NCI-H2081 treated with DMSO at 0.1 percent for 48 hours (cell line): ENCODE results near the gene KIF1B.
A peak's percentile ranks its signal among the peaks of the same experiment; 100 is the strongest.

Experiments
- DNase-seq: peaks from one replicate; lab custom pipeline; 2025; lab: John Stamatoyannopoulos, UW

KIF1B gene, protein sequence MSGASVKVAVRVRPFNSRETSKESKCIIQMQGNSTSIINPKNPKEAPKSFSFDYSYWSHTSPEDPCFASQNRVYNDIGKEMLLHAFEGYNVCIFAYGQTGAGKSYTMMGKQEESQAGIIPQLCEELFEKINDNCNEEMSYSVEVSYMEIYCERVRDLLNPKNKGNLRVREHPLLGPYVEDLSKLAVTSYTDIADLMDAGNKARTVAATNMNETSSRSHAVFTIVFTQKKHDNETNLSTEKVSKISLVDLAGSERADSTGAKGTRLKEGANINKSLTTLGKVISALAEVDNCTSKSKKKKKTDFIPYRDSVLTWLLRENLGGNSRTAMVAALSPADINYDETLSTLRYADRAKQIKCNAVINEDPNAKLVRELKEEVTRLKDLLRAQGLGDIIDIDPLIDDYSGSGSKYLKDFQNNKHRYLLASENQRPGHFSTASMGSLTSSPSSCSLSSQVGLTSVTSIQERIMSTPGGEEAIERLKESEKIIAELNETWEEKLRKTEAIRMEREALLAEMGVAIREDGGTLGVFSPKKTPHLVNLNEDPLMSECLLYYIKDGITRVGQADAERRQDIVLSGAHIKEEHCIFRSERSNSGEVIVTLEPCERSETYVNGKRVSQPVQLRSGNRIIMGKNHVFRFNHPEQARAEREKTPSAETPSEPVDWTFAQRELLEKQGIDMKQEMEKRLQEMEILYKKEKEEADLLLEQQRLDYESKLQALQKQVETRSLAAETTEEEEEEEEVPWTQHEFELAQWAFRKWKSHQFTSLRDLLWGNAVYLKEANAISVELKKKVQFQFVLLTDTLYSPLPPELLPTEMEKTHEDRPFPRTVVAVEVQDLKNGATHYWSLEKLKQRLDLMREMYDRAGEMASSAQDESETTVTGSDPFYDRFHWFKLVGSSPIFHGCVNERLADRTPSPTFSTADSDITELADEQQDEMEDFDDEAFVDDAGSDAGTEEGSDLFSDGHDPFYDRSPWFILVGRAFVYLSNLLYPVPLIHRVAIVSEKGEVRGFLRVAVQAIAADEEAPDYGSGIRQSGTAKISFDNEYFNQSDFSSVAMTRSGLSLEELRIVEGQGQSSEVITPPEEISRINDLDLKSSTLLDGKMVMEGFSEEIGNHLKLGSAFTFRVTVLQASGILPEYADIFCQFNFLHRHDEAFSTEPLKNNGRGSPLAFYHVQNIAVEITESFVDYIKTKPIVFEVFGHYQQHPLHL (N-terminal part only)

DNA sequence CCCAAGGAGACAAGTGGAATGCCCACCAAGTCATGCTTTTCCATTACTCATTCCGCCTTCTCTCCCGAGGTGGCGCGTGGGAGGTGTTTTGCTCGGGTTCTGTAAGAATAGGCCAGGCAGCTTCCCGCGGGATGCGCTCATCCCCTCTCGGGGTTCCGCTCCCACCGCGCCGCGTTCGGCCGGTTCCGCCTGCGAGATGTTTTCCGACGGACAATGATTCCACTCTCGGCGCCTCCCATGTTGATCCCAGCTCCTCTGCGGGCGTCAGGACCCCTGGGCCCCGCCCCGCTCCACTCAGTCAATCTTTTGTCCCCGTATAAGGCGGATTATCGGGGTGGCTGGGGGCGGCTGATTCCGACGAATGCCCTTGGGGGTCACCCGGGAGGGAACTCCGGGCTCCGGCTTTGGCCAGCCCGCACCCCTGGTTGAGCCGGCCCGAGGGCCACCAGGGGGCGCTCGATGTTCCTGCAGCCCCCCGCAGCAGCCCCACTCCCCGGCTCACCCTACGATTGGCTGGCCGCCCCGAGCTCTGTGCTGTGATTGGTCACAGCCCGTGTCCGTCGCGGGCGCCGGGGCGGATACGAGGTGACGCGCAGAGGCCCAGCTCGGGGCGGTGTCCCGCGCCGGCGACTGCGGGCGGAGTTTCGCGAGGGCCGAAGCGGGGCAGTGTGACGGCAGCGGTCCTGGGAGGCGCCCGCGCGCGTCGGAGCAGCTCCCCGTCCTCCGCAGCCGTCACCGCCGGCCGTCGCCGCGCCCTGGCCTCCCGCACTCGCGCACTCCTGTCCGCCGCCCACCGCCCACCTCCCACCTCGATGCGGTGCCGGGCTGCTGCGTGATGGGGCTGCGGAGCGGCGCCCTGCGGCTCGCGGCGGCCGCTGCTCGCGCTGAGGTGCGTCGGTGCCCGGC is at the start of gene KIF1B:
TSS of gene KIF1B (plus strand) at position 666 of the 906 bp plus-strand sequence. CDS start 21,759 bp downstream, outside the sequence.
- DNase-seq = peak; percentile 66

DNA sequence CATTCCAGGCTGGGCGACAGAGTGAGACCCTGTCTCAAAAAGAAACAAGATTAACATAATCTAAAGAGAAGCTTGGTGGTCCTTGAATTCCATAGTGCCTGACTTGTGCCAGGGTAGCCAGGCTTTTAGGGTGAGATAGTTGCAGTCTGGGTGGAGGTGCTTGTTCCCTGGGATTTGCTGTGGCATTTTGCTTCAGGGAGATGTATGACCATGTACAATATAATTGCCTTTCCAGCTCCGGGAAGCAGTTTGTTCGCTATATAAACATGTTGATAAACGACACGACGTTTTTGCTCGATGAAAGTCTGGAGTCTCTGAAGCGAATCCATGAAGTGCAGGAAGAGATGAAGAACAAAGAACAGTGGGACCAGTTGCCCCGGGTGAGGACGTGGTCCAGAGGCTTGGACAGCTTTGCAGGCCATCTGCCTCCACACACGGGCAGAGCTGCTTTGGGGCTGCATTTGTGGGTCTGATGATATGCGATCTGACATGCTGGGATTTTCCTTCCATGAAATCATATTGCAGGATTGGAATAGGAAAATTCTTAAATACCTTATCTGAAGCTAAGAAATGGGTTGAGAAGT is 49.4 kb upstream of the KIF1B start:
- no peak for DNase-seq

DNA sequence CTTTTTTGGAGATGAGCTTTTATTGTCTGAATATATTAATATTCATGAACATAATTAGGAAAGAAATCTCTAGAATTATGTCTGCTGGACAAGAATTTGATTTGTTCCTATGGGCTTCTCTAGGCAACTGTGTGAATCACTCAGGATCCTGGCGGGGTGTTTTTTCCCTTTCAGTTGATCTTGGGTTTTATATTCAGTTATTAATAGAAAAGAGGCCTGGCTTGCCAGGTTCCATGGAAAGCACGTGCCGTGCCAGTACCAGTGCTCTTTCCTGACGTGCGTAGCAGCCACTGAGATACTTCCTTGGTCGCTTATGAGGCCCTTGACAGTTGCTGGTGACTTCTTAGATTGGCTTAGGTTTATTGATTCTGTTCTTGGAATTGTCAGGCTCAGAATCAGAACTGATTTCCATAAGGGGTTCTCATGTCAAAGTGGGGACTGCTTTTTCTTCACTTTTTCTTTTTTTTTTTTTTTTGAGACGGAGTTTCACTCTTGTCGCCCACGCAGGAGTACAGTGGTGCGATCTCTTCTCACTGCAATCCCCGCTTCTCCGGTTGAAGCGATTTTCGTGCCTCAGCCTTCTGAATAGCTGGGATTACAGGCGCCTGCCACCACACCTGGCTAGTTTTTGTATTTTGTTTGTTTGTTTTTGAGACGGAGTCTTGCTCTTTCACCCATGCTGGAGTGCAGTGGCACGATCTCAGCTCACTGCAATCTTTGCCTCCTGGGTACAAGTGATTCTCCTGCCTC is 48.7 kb upstream of the KIF1B start:
- no peak for DNase-seq

DNA sequence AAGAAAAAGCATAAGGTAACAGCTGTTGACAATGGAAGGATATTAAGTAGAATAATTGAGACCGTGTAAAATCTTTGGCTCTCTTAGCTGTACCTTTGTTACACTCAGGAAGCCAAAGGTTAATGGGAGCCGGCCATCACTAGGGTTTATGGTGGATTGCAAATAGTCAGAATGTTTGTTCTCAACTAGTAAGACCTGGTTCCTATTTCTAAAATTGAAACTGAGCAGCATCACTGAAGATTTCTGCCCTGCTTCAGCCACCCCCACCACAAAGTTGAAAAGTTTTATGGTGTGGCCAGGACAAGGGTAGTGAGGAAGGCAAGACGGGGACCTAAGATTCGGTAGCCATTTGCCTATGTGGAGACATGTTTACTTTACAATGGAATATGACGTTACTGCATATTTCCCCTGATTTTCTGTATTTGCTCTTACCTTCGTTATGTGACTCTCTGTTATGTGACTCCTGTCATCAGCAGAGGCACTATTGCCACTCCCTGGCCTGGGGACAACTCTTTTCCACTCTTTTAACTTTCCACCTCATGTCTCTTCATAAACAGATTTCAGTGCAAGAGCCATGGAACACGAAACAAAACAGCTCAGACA is 41.4 kb upstream of the KIF1B start:
- DNase-seq = no peak

DNA sequence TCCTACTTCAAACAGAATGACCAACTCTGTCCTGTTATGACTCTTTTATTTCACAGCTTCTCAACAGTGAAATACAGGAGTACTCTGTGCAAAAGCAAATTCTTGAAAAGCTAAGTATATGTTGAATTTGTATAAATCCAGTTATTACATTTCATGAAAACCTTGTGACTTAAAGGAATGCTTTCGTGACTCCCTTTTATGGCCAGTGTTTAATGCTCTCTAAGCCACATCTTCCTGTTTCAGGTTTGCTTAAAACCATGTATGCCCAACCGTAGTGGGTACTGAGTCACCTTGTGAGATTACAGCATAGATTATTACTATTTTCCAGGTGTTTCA is 40.2 kb upstream of the KIF1B start:
- no peak for DNase-seq

DNA sequence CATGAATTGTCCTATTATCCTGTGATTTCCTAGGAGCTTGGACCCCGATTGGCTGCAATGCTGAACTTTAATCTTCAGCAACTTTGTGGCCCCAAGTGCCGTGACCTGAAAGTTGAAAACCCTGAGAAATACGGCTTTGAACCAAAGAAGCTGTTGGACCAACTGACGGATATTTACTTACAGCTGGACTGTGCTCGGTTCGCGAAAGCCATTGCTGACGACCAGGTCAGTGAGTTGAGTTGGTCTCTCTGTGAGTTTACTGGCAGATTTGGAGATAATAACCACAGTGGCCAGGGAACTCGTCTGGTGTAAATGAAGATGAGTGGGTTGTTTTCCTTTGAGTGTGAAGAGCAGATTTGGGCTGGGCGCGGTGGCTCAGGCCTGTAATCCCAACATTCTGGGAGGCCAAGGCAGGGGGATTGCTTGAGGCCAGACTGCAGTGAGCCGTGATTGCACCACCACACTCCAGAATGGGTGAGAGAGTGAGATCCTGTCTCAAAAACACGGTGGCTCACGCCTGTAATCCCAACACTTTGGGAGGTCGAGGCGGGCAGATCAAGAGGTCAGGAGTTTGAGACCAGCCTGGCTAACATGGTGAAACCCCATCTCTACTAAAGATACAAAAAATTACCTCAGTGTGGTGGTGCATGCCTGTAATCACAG is 39.1 kb upstream of the KIF1B start:
- DNase-seq = no peak

DNA sequence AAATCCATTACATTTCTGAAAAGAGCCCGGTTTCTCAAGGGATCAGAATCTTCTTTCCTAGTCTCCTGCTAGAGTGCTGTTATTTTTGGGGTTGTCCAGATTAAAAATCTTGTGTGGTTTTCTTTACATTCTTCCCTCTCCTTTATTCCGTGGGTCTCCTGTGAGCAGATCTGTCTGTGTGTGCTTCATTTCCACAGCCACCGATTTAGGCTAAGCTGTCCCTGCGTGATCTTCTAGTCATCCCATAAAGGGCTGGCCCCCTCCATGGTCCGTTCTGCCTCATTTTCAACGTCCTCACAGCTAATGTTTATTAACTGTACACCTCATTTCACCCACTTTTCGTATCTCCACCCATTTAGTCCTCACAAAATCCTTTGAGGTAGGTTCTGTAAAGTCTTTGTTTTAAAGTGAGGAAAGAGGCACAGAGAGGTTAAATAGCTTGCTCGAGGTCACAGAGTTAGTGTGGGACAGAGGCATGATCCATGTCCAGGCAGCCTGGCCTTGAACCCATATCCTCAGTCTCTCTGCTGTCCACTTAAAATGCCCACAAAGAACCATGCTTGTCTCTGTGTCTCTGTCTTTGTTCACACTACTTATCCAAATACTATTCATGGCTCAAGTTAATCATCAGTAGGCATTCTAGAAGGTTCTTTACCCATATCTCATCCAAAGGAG is 38.2 kb upstream of the KIF1B start:
- DNase-seq = no peak

DNA sequence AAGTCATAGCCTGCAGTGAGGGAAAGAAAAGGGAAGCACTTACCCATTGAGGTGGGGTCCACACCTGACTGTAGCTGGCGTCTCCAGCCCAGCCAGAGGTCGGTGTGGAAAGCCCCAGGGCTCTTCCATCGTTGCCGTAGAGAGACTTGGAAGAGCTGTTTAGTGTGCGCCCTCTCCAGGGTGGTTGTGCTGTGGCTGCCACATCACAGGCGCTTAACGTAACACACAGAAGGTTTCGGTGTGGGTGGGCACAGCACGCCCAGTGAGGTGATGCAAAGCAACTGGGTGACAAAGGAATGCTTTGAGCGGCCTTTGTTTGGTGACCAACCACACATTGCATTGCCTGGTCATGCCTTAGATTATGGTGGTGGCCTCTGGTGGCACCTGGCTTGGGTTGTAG is 36.8 kb upstream of the KIF1B start:
- no peak for DNase-seq

DNA sequence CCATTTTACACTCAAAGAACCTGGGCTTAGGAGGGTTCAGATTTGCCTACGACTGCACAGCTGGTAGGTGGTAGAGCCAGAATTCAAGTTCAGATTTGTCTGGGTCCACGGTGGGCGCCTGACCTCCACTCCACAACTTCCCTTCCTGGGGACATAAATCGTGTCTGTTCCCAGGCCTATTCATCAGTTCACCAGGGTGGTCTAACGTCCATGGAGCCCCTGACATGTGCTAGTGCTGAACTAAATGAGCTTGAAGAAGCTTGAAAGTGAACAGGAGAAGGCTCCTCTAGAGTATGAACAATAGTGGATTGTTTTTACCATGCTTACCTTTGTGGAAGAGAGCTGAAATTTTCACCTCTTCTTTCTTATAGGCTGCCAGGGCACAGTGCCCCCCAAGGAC is 32.5 kb upstream of the KIF1B start:
- DNase-seq = no peak

DNA sequence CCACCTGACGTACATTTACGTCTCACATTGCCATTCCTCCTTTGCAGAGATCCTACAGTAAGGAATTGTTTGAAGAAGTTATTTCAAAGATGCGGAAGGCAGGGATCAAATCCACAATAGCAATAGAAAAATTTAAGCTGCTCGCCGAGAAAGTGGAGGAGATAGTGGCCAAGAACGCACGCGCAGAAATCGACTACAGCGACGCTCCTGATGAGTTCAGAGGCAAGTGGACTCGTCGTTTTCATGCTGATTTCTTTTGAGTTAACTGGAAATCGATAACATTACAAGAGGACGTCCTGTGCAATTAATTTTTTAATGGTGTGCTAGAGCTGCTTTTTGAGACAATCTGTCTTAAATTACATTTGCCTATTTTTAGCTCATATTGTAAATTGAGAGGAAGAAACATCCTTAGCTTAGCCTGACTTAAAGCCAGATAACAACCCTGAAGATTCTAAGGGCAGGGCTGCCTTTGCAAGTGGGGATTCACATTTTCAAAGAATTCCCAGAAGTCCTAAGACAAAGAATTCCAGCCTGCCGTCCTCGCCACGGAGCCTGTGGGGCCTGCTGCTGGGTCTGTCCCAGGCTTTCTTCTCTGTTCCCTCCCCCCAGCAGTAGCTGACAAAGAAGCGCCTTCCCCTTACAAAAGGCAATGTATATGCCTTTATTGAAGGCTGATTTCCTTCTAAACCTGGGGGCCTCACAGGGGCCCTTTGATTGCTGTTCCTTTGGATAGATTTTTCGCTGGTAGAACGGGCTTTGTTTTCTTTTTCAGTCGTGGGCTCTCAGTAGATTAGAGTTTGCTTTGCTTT is 31.6 kb upstream of the KIF1B start:
- no peak for DNase-seq

DNA sequence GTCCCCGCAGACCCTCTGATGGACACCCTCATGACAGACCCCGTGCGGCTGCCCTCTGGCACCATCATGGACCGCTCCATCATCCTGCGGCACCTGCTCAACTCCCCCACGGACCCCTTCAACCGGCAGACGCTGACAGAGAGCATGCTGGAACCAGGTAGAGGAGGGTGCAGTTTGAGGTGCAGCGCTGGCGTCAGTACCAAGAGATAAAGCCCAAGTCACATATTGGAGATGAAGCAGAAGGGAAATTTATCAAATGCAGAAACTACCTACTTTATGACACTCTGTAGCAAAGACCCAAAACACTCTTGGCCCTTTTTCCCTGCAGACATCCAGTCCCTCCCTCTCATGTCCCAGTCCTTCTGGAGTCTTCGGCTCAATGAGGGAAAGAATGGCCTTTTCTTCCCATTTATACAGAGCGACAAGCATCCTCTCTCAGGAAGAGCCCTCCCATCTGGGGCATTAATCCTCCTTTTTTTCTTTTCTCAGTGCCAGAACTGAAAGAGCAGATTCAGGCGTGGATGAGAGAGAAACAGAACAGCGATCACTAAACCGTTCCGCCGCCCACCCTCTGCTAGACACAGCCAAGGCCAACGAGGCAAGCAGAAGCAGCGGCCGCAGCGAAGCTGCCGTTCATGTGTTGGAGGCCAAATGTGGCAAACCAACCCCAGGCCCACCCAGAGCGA is 30.8 kb upstream of the KIF1B start:
- DNase-seq = no peak

DNA sequence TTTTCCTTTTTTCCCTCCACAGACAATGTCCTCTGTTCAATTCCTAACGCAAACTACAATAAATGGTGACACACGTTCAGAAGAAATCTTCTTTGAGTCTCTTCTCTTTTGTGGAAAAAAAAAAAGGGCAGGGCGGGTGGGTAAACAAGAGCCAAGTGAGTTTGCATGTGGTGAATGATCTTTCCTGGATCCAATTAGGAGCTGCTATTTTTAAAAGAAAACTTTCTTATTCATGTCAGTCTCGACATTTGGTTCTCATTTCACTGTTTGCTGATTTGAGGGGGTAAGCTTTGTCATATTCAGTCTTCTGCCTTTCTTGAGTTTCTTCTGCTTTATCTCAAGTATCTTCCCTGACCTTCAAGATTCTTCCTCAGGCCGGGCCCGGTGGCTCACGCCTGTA is 29.2 kb upstream of the KIF1B start:
- no peak for DNase-seq

DNA sequence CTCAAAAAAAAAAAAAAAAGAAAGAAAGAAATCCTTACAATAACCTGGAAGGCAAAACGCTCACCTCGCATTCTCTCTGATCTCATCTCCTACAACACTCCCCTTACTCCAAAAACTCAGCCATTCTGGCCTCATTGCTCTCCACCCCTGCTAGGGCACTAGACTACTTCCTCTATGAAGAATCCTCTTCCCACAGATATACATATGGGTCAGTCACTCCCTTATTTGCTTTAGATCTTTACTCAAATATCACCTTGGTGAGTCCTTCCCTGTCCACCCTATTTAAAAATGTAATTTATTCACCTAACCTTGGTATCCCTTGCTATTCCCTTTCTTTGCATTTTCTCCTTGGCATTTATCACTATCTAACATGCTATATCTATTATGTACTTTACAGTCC is 24.6 kb upstream of the KIF1B start:
- no peak for DNase-seq

DNA sequence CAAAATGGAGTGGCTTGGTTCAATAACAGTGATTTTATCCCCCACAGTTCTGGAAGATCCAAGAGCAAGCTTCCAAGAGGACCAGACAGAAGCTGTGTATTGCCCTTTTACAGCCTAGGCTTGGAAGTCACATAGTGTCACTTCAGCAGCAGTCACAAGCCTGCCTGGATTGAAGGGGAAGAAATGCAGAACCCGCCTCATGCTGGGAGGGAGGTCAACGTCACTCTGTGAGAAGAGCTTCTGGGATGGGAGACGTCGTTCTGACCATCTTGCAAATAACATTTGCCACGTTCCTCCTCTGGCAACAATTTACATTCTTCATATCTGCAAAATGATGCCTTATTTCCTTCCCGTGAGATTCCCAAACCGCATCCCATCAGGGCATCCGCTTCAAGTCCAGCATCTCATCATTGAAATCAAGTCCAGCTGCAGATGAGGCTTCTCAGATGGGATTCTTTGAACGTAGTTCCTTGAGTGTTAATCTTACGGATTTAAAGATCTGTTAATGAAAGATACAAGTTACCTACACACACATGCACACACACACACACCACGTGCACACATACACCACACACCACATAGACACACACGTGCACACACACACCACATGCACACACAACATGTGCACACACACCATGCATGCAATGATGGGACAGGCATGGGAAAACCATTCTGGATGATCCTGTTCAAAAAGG is 23.9 kb upstream of the KIF1B start:
- no peak for DNase-seq

DNA sequence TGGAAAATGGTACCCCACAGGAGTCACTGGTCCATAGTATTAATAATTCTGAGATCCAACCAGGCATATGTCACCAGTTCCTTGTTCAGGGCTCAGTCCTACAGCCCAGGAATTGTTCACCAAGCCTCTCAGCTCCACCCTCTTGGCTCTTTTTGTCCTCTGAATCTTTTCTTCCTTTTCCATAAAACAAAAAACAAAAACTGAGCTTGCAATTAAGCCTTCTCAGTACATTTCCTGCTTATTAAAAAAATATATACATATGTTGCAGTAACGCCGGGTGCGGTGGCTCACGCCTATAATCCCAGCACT is 23.4 kb upstream of the KIF1B start:
- DNase-seq = no peak

DNA sequence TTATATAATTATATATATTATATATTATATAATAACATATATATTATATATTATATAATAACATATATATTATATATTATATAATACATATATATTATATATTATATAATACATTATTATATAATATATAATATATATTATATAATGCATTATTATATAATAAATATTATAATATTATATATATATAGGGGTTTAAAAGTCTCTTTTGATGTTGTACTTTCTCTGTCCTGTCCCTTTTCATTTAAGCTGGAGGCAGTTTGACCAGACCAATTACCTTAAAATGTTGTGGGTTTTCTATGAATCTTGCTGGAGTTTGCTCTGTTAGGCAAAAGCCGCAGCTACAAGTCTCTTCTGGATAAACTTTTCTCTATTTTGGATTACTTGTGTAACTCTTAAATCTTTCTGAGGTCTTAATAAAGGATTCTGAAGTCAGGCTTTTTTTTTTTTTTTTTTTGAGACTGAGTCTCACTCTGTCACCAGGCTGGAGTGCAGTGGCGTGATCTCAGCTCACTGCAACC is 22.2 kb upstream of the KIF1B start:
- no peak for DNase-seq

DNA sequence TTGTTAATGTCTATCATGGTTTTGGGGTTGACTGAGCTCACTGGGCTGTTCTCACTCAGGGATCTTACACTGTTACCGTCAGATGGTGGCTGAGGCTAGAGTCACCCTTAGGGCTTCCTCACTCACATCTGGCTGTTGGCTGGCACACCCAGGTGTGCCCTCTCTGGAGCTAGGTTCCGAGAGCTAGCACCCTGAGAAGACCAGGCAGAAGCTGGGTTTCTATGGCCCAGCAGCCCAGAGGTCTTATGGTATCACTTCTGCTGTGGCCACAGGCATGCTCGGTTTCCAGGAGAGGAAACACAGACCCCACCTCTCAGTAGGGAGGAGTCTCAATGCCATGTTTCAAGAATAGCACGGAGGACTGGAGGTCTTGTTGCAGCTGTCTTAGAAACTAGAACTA is 20.7 kb upstream of the KIF1B start:
- DNase-seq = no peak
